ENCODE data around the gene PCSK9.

GRCh38 chr1:55056632-55056992 is 17.3 kb downstream of the PCSK9 start:
- no peak for TF ChIP-seq CTCF (IDR thresholded peaks at IDR 0.05)
- TF ChIP-seq POLR2AphosphoS5 (IDR thresholded peaks at IDR 0.05; ENCODE audit: low read depth, low read length) = no peak

All from Panc1 (cell line).